GM12878 (cell line): ENCODE measurements around the gene PRODH. TPM values are rescaled to one million over a fixed set of nuclear protein-coding genes. Genes with fewer than 3 reads are reported as not detected.

Experiments
- ATAC-seq: fragments of 200-7000 bp; cut with Tn5 transposase; 3 replicates; pipeline ENCODE4 v1.9.1; 2020; ENCODE audit warnings: mild to moderate bottlenecking, moderate library complexity
- BruUV-seq: library from RNA; stranded (reverse); fragments of 400-500 nt; replicated peaks from 2 replicates; lab custom pipeline; 2021; lab: Mats Ljungman, UMichigan
- CTCF ChIA-PET: fragments of 300-600 bp; sonication (Branson Sonifier 250); formaldehyde crosslinking; extraction: SDS; loops from one replicate; lab custom pipeline; 2021; ENCODE audit warnings: inconsistent platforms; lab: Yijun Ruan, JAX
- POLR2A ChIA-PET: fragments of 350-600 bp; formaldehyde crosslinking; extraction: SDS; loops from one replicate; lab custom pipeline; 2021; ENCODE audit warnings: inconsistent platforms; lab: Charles Lee
- RAD21 ChIA-PET: fragments of 300-600 bp; sonication (Branson Sonifier 250); formaldehyde crosslinking; loops from one replicate; lab custom pipeline; 2023; ENCODE audit warnings: antibody characterized with exemption; ENCODE audit not compliant: unreplicated experiment; lab: Charles Lee
- SMC1A ChIA-PET: fragments of 300-600 bp; sonication (Branson Sonifier 250); formaldehyde crosslinking; loops from one replicate; lab custom pipeline; 2023; ENCODE audit not compliant: unreplicated experiment, uncharacterized antibody; lab: Charles Lee
- DNase-seq: peaks from one replicate; pipeline ENCODE4 v3.0.0-alpha.2; 2011; ENCODE audit warnings: low read depth, low spot score
- FAIRE-seq: peaks from 3 replicates; lab custom pipeline; 2011; peaks lifted over from hg19 to GRCh38; lab: Jason Lieb, UNC
- H2AFZ ChIP-seq: 2 replicates; pipeline ENCODE4 v1.6.0; 2011; ENCODE audit warnings: low read depth, low read length, control low read depth; ENCODE audit not compliant: control insufficient read depth
- H3K27ac ChIP-seq: 2 replicates; pipeline ENCODE4 v1.5.1; 2011; ENCODE audit warnings: control low read depth; ENCODE audit not compliant: control insufficient read depth, insufficient read depth
- H3K27me3 ChIP-seq, 2 experiments: replicated peaks in 1 of 2; 2 replicates each; pipeline versions ENCODE4 v1.6.0 to v1.6.1; 2011; ENCODE audit warnings: low read length in 1 of 2; ENCODE audit not compliant: control insufficient read depth in 2 of 2, insufficient read depth in 2 of 2
- H3K36me3 ChIP-seq, 2 experiments: 2 replicates each; pipeline ENCODE4 v1.5.1; 2011; ENCODE audit warnings: low read length in 1 of 2; ENCODE audit not compliant: control insufficient read depth in 2 of 2, insufficient read depth in 2 of 2
- H3K4me1 ChIP-seq: 2 replicates; pipeline ENCODE4 v1.6.1; 2011; ENCODE audit warnings: mild to moderate bottlenecking, low read length, moderate library complexity, mixed read lengths; ENCODE audit not compliant: control insufficient read depth, insufficient read depth
- H3K4me2 ChIP-seq: 2 replicates; pipeline ENCODE4 v1.6.0; 2011; ENCODE audit warnings: control low read depth; ENCODE audit not compliant: control insufficient read depth, insufficient read depth
- H3K4me3 ChIP-seq: fragments of 200-600 bp; sonication (generic); 2 replicates; pipeline ENCODE4 v1.5.1; 2016
- H3K79me2 ChIP-seq: 2 replicates; pipeline ENCODE4 v1.6.0; 2011; ENCODE audit warnings: low read length; ENCODE audit not compliant: control insufficient read depth, insufficient read depth
- H3K9ac ChIP-seq: 2 replicates; pipeline ENCODE4 v1.8.0; 2011; ENCODE audit warnings: low read length, control low read depth, mixed read lengths; ENCODE audit not compliant: control insufficient read depth, insufficient read depth
- H3K9me3 ChIP-seq: replicated peaks from 3 replicates; pipeline ENCODE4 v1.5.1; 2011; ENCODE audit warnings: mild to moderate bottlenecking, low read length; ENCODE audit not compliant: control insufficient read depth, insufficient read depth
- H4K20me1 ChIP-seq: 2 replicates; pipeline ENCODE4 v1.6.0; 2011; ENCODE audit not compliant: control insufficient read depth, insufficient read depth
- ATF7 ChIP-seq: fragments of 450-650 bp; IDR thresholded peaks from 2 replicates; pipeline ENCODE4 v1.6.1; 2016; ENCODE audit warnings: low read depth, mild to moderate bottlenecking
- CHD1 ChIP-seq: IDR thresholded peaks from 2 replicates; pipeline ENCODE4 v1.6.1; 2012; ENCODE audit warnings: low read depth, low read length, improper control_type of control experiment
- EED ChIP-seq: sonication (generic); IDR thresholded peaks from 2 replicates; pipeline ENCODE4 v1.6.1; 2016; ENCODE audit warnings: antibody characterized with exemption, low read depth
- JUND ChIP-seq: IDR thresholded peaks from 2 replicates; pipeline ENCODE4 v1.6.1; 2012; ENCODE audit warnings: low read depth, mild to moderate bottlenecking, low read length, improper control_type of control experiment, moderate library complexity
- KLF5 ChIP-seq: fragments of 450-650 bp; IDR thresholded peaks from 2 replicates; pipeline ENCODE4 v1.6.1; 2014; ENCODE audit warnings: mild to moderate bottlenecking; ENCODE audit not compliant: partially characterized antibody
- MYC ChIP-seq: IDR thresholded peaks from 2 replicates; pipeline ENCODE4 v1.6.1; 2011; ENCODE audit warnings: mild to moderate bottlenecking, low read length, moderate library complexity, inconsistent platforms; ENCODE audit not compliant: insufficient read depth, insufficient replicate concordance, insufficient read length, severe bottlenecking
- NFYA ChIP-seq: IDR thresholded peaks from 2 replicates; pipeline ENCODE4 v1.6.1; 2011; ENCODE audit warnings: low read depth, mild to moderate bottlenecking, low read length, improper control_type of control experiment, borderline replicate concordance
- NRF1 ChIP-seq: conservative IDR thresholded peaks from 2 replicates; pipeline ENCODE4 v1.6.1; 2011; ENCODE audit warnings: mild to moderate bottlenecking, low read depth, low read length, improper control_type of control experiment
- POU2F2 ChIP-seq: IDR thresholded peaks from 3 replicates; pipeline ENCODE4 v1.6.1; 2011; ENCODE audit warnings: low read depth, mild to moderate bottlenecking, low read length, borderline replicate concordance
- YBX1 ChIP-seq: fragments of 450-650 bp; IDR thresholded peaks from 2 replicates; pipeline ENCODE4 v1.6.1; 2016; ENCODE audit warnings: antibody characterized with exemption
- WGBS: methylation state at CpG from one replicate; pipeline ENCODE4 v1.1.6; 2016; ENCODE audit warnings: low lambda C conversion rate; ENCODE audit not compliant: insufficient replicate concordance, insufficient coverage; ENCODE audit errors: missing lambda C conversion rate; 5-methylcytosine and 5-hydroxymethylcytosine counted together
- in situ Hi-C: fragments of 300-500 bp; cut with MboI; formaldehyde crosslinking; loops from 9 replicates; pipeline ENCODE4 v1.14.3; 2018; ENCODE audit warnings: mixed read lengths
- intact Hi-C: fragments of 100-400 bp; cut with micrococcal nuclease; formaldehyde crosslinking; loops from one replicate; pipeline ENCODE4 v1.14.2; 2022; ENCODE audit not compliant: unreplicated experiment
- polyA plus RNA-seq, 11 experiments: library from polyadenylated mRNA; depleted of rRNA in 4 of 11; unstranded in 6 of 11; stranded (reverse) in 5 of 11; fragments of >200 nt; fragmentation: Nextera tagmentation in 4 of 11; fragmentation: Illumina TruSeq in 1 of 11; extraction: Ambion mirVana in 4 of 11; extraction: Trizol in 1 of 11; gene quantifications; 1 replicate in 1 of 11; 2 replicates in 10 of 11; pipeline versions ENCODE4 v1.2.1 to v1.2.3, GENCODE V29; 2011 to 2016; ENCODE audit warnings: inconsistent platforms in 2 of 11, missing spikeins in 2 of 11, low read depth in 1 of 11
- total RNA-seq, 4 experiments: library from RNA; depleted of rRNA in 3 of 4; stranded (reverse); fragments of >200 nt in 3 of 4; fragmentation: Illumina TruSeq in 1 of 4; extraction: Trizol in 1 of 4; gene quantifications; 2 replicates each; pipeline versions ENCODE4 v1.2.1 to v1.2.3, GENCODE V29; 2013 to 2021
- TF ChIP-seq, protein P1 (sequence below): fragments of 450-650 bp; IDR thresholded peaks from 2 replicates; pipeline ENCODE4 v1.6.1; 2017; ENCODE audit warnings: low read depth, mild to moderate bottlenecking, moderate library complexity
- TF ChIP-seq, protein P2 (sequence below): IDR thresholded peaks from 2 replicates; pipeline ENCODE4 v1.6.1; 2011; ENCODE audit warnings: low read depth, mild to moderate bottlenecking, low read length, moderate library complexity, borderline replicate concordance; ENCODE audit errors: extremely low read depth
- TF ChIP-seq, protein P3 (sequence below): fragments of 450-650 bp; IDR thresholded peaks from 2 replicates; pipeline ENCODE4 v1.6.1; 2017; ENCODE audit warnings: mild to moderate bottlenecking, moderate library complexity

PRODH gene
- total and polyA plus RNA-seq, 10 of the 15 experiments (the other 5 are each of a cell fraction or from before 2014, with no cell fraction given), result 0.03 to 0.10 (median 0.07) TPM; not detected in 6

DNA sequence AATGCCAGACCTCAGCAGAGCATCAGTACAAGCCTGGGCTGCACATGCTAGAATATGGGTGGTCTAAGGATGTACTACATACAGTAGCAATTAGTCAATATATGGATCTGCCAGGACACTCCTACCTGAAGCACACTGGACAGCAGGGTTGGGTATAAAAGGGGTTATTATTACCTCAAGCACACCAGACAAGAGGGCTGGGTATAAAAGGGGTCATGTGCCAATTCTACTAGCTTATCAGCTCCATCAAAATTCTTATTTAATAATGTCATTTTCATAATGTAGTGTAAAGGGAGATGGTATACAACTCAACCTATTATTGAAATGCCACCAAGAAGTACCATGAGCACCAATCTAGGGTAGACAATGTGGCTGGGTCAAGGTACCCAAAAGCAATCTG lies 44.7 kb upstream of the PRODH start:
- ChIA-PET CTCF (interaction anchor here (0.5 to 0.7 kb wide), 3 partner anchors 41 to 648 kb away, joined by 3 to 4 read pairs (median 3); no protein-coding TSS in a partner anchor), SMC1A (no interaction called here), RAD21 (no interaction called here), POLR2A (no interaction called here)
- H3K27me3 ChIP-seq, result no peaks in the 10 kb centered on the region
- no peak overlapping the region for H3K4me2 ChIP-seq
- H2AFZ ChIP-seq, result no peak overlapping the region
- no peaks in the 10 kb centered on the region for H3K4me1 ChIP-seq
- no peak overlapping the region for H3K4me3 ChIP-seq
- TF ChIP-seq KLF5, result no peak
- no peak for TF ChIP-seq NFYA
- TF ChIP-seq EED, result no peak
- TF ChIP-seq JUND, result no peak
- no peak for TF ChIP-seq YBX1
- TF ChIP-seq ATF7, result no peak
- no peaks in the 10 kb centered on the region for H3K79me2 ChIP-seq
- in situ Hi-C loops (no loop called here), intact Hi-C loops (no loop called here)
- H3K9me3 ChIP-seq, result no peaks in the 10 kb centered on the region; the same call in 2 of the 3 replicates
- H3K36me3 ChIP-seq, result no peaks in the 10 kb centered on the region
- no peak for ATAC-seq
- DNase-seq, result no peak
- FAIRE-seq, result no peak
- no peaks in the 10 kb centered on the region for H4K20me1 ChIP-seq
- no peak overlapping the region for H3K27ac ChIP-seq
- H3K9ac ChIP-seq, result no peak overlapping the region
- BruUV-seq, result no TSS peak

- Histone ChIP-seq H3K27ac (no peak overlapping the region), H3K9ac (no peak overlapping the region), H2AFZ (no peak overlapping the region), H3K79me2 (no peaks in the 10 kb centered on the region), H3K4me3 (no peak overlapping the region), H3K9me3 (no peaks in the 10 kb centered on the region; the same call in 2 of the 3 replicates), H3K36me3 (no peaks in the 10 kb centered on the region), H3K4me2 (no peak overlapping the region), H4K20me1 (no peaks in the 10 kb centered on the region), H3K4me1 (no peaks in the 10 kb centered on the region), H3K27me3 (no peaks in the 10 kb centered on the region)
- BruUV-seq, result no TSS peak
- intact Hi-C loops, result no loop called here
- in situ Hi-C loops, result no loop called here
- ChIA-PET POLR2A (no interaction called here), RAD21 (no interaction called here), SMC1A (no interaction called here), CTCF (interaction anchor here (0.7 kb wide), 1 partner anchor 295 kb away, joined by 3 read pairs; no protein-coding TSS in a partner anchor)
- no peak for DNase-seq
- ATAC-seq, result no peak
- 0% methylated on average over 1 of the region's 1 CpG for WGBS
- FAIRE-seq, result no peak
- TF ChIP-seq, protein P1, sequence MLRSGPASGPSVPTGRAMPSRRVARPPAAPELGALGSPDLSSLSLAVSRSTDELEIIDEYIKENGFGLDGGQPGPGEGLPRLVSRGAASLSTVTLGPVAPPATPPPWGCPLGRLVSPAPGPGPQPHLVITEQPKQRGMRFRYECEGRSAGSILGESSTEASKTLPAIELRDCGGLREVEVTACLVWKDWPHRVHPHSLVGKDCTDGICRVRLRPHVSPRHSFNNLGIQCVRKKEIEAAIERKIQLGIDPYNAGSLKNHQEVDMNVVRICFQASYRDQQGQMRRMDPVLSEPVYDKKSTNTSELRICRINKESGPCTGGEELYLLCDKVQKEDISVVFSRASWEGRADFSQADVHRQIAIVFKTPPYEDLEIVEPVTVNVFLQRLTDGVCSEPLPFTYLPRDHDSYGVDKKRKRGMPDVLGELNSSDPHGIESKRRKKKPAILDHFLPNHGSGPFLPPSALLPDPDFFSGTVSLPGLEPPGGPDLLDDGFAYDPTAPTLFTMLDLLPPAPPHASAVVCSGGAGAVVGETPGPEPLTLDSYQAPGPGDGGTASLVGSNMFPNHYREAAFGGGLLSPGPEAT, result no peak
- no peak for TF ChIP-seq POU2F2
- TF ChIP-seq CHD1, result no peak
- TF ChIP-seq, protein P2, sequence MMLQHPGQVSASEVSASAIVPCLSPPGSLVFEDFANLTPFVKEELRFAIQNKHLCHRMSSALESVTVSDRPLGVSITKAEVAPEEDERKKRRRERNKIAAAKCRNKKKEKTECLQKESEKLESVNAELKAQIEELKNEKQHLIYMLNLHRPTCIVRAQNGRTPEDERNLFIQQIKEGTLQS, result no peak
- TF ChIP-seq, protein P3, sequence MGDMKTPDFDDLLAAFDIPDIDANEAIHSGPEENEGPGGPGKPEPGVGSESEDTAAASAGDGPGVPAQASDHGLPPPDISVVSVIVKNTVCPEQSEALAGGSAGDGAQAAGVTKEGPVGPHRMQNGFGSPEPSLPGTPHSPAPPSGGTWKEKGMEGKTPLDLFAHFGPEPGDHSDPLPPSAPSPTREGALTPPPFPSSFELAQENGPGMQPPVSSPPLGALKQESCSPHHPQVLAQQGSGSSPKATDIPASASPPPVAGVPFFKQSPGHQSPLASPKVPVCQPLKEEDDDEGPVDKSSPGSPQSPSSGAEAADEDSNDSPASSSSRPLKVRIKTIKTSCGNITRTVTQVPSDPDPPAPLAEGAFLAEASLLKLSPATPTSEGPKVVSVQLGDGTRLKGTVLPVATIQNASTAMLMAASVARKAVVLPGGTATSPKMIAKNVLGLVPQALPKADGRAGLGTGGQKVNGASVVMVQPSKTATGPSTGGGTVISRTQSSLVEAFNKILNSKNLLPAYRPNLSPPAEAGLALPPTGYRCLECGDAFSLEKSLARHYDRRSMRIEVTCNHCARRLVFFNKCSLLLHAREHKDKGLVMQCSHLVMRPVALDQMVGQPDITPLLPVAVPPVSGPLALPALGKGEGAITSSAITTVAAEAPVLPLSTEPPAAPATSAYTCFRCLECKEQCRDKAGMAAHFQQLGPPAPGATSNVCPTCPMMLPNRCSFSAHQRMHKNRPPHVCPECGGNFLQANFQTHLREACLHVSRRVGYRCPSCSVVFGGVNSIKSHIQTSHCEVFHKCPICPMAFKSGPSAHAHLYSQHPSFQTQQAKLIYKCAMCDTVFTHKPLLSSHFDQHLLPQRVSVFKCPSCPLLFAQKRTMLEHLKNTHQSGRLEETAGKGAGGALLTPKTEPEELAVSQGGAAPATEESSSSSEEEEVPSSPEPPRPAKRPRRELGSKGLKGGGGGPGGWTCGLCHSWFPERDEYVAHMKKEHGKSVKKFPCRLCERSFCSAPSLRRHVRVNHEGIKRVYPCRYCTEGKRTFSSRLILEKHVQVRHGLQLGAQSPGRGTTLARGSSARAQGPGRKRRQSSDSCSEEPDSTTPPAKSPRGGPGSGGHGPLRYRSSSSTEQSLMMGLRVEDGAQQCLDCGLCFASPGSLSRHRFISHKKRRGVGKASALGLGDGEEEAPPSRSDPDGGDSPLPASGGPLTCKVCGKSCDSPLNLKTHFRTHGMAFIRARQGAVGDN, result no peak
- no peak for TF ChIP-seq NRF1
- no peak for TF ChIP-seq MYC
Measured at GRCh38 chr22:18979957-18980356, 43.9 kb upstream of the PRODH start.
